HG02588 (cell line): ENCODE results near the gene ELMO1.

Experiments used
- ATAC-seq: cut with Tn5 transposase; IDR thresholded peaks from one replicate; pipeline ENCODE4 v1.9.1; 2021; ENCODE audit warnings: mild to moderate bottlenecking, moderate library complexity; ENCODE audit not compliant: unreplicated experiment

The ELMO1 gene, protein sequence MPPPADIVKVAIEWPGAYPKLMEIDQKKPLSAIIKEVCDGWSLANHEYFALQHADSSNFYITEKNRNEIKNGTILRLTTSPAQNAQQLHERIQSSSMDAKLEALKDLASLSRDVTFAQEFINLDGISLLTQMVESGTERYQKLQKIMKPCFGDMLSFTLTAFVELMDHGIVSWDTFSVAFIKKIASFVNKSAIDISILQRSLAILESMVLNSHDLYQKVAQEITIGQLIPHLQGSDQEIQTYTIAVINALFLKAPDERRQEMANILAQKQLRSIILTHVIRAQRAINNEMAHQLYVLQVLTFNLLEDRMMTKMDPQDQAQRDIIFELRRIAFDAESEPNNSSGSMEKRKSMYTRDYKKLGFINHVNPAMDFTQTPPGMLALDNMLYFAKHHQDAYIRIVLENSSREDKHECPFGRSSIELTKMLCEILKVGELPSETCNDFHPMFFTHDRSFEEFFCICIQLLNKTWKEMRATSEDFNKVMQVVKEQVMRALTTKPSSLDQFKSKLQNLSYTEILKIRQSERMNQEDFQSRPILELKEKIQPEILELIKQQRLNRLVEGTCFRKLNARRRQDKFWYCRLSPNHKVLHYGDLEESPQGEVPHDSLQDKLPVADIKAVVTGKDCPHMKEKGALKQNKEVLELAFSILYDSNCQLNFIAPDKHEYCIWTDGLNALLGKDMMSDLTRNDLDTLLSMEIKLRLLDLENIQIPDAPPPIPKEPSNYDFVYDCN

GRCh38 chr7:37448636-37449361, at the start of gene ELMO1:
Gene ELMO1, minus strand, starts transcription at chr7:37448864. Its CDS starts 106,174 bp downstream, at chr7:37342690.
- ATAC-seq = peak; percentile 95

- ATAC-seq = no peak
Measured at GRCh38 chr7:37497576-37497975, 48.9 kb upstream of the ELMO1 start.

DNA sequence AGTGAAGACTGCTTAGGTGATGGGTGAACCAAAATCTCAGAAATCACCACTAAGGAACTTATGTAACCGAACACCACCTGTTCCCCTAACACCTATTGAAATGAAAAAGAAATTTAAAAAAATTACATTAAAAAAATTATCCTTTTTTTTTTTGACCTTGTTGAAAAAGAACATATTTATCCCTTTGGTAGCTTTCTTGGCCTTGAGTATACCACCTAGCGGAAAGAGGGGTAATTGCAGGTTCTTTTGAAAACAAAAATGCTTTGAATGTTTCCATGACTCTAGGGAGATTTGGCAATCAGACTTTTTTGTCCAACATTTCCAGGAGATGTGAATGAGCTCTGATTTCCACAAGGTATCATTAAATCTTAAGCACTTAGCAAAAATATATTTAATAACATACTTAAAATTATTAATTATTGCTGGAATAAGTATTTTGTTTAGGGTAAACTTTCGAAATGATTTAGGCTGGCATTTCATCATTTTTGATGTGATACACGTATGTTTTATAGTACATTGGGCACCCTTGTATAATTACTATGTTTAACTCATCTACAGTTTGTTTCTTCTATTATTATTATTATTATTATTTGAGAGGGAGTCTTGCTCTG, 47.0 kb upstream of the ELMO1 start:
- no peak for ATAC-seq

- ATAC-seq = peak; percentile 42
Measured at GRCh38 chr7:37494926-37495325, 46.3 kb upstream of the ELMO1 start.

DNA sequence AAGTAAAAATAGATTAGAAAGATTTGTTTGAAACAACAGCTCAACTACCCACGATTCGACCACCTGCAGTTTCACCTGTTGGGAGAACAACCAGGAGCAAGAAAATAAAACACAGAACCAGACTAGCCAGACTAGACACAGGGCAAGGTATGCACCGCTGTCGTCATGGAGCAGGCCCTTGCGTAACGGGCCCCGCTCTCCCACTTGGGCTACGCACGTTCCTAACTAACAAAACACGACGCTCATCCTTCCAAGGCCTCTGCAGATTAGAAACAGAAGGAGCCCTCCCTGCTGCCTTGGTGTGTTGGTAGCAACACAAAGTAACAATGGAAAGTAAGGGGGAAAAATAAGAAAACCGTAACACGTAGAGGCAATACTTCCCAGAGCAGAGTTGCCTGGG, 45.1 kb upstream of the ELMO1 start:
- ATAC-seq = no peak

DNA sequence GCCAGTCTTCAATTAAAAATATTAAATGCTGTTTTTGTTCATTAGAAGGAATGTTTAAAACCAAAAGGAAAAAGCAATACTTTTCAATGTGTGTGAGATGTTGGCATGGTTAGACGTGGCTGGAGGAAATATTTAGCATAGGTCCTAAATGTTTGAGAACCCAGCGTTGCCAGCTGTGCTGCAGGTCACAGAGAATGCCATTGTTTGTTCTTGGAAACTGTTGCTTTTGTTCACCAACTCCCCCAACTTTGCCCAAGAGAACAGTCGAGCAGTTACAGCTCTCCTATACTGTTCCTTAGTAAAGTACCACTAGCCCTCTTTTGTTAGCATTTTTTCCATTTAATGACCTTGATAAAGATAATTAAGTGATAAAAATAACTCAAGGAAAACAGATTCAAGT, 44.5 kb upstream of the ELMO1 start:
- ATAC-seq = no peak

- ATAC-seq = no peak
Measured at GRCh38 chr7:37491919-37492694, 43.4 kb upstream of the ELMO1 start.

GRCh38 chr7:37489703-37490102, 41.0 kb upstream of the ELMO1 start:
- no peak for ATAC-seq

DNA sequence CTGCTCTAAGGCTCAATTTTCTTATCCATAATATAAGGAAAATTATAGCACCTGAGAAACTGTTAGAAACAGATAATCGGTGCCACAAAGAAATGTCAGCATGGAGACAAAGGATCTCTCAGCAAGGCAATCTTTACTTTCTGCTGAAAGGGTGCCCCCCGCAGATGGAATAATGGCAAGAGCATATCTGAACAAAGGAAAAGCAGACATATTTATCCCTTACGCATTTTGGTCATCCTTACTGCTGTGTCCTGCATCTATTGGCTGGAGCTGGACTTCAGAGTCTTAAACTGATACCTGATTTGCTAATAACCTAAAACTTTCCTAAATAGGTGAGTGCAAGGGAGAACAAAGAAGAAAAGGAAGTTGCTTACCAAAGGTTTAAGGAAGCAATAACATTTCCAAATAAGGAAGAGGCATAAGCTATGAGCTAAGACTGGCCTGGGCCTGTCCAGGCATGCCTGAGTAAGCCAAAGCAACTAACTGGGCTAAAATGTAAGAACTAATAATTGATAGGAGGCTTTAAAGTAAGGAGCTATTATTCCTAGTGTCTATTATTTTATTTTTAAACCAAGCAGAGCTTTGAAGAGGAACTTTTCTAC, 39.6 kb upstream of the ELMO1 start:
- no peak for ATAC-seq

DNA sequence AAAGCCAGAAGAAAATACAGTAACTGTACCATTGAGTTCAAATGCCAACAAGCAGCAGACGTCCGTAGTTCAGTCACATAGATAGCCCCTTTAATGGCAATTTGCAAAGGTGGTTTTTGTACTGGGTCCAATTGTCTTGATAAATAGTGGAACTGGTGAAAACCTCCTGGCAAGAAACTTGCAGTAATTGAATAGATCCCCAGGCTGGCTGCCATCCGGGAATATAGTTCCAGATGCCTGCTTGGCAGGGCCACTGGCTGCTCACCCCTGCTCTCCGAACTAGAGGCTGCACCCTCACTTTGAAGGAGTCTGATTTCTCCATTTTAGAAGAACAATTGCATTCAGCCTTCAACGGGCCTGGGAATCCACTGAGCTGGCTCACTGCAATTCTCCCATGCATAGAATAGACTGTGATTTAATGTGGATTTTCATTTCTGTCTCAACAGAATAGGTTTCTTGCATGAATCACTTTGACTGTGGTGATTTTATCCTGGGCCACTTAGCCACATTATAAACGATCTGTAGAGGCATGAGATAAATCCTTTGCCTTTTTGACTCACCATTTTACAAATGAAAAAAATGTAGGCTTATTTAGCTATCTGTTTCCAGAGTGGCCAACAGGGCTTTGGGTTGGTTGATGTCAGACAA, 35.9 kb upstream of the ELMO1 start:
- no peak for ATAC-seq

GRCh38 chr7:37483627-37484026, 35.0 kb upstream of the ELMO1 start:
- ATAC-seq = no peak

DNA sequence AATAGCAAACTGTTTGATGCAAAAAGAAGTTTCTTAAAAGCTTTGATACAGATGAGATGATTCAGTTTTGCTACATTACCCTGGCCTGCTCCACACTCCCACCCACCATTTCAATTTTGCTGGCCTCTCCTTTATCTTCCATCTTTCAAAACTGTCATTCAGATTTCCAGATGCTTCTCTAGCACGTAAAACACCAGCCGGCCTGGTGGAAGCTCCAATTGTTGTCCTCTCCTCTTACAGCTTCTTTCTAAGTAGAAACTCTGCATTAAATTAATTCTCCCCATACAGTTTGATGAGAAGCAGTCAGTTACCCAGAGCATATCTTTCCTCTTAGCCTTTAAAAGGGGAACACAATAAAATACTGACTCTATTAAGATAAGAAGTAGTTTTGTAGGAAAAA, 34.3 kb upstream of the ELMO1 start:
- ATAC-seq = no peak

DNA sequence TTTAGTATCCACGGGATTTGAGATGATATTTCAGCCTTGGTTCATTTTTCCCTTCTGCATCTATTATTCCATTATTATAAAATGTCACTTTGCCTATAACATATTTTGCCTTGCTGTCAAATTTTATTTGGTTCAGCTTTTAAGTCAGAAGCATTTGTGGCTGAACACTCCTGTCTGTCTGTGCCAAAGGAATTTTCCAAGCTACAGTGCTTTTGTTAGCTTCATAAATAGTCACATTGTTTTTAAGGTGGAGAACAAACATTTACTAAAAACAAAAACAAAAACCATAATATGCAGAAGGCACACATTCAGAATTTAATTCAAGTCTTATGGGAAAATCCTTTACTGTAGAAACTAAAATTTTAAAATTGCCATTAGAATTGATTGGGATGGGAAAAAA, 33.8 kb upstream of the ELMO1 start:
- no peak for ATAC-seq

- ATAC-seq = no peak
Measured at GRCh38 chr7:37481722-37482288, 33.1 kb upstream of the ELMO1 start.

DNA sequence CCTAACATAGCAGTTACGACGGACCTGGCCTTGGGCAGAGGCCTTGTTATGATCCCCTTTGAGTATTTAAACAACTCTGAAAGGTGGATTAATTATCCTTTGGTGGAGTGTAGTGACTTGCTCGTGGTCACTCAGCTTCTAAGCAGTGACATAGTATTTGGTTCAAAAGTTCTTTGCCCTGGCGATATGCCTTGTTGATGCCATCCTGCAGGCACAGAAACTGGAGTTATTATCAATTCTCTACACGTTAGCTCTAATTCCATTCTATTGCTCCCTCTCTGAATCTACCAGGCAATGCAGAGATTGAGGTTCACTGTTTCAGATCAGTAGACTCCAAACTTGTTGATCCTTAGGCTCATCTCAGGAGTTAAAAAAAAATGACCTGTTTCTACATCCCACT, 32.5 kb upstream of the ELMO1 start:
- ATAC-seq = no peak

DNA sequence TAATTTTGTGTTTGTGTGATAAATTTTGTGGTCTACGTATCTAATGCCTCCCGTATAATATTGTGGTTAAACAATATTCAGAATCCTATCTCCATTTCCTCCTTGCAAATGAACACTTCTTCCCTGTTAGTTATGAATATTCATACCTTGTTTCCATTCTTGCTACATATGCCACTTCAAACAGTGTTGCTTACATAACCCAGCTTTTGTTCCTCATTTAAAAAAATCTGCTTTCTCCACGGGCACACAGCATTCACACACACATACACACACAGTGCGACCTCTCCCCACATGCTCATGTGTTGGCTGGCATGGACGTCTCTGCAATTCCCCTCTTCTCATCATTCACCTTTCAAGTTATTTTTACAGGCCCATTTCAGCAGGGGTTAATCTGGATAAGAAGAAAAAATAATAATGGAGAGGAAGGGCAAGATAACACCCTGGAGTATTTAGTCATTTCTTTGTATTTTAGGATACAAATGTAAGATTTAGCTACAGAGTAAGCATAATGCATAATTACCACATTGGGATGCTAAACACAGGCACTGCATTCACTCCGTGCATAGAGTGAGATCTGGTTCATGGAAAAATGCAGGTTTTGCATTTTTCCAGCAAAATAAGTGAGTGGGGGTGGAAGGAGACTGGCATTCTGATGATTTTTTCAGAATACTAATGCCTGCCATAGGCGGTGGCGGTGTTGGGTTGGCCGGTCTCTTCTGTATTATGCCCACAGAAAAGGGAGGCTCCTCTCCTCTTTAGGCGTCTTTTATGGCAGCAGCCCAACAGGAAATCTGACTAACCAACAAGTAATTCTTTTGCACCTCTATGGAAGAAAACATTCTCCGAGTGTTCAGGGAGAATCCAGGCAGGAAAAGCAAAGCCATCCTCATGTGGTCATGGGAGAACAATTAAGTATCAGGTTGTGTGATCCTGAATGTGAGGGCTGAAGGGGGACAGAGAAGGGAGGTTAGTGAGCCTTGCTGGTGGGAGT, 31.7 kb upstream of the ELMO1 start:
- ATAC-seq = no peak

DNA sequence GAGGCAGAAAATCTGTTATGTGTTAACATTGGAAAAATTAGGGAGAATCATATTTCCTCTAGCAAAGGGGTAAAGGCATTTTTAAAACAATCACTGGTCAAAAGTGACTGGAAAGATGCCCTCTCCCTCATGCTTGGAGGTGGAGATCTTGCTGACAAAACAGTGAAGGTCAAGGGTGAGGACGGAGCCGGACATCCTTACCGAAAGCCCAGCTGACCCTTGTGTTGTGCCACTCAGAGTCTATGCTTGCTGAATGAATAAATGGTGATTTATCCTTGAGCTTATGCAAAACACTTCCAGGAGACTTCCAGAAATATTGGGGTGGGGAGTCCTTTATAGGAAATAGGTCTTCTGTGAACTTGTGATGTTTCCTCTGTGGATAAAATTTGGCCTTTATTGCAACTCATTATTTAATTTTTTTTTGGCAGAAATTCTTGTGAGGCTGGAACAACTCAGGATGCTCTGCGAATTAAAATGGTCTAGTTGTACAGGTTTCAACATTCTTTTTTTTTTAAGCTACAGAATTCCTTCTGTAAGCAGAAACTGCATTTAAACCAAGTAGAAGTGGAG, 28.3 kb upstream of the ELMO1 start:
- no peak for ATAC-seq

- no peak for ATAC-seq
Measured at GRCh38 chr7:37476428-37476827, 27.8 kb upstream of the ELMO1 start.
